DMS153 treated with DMSO at 0.1 percent for 48 hours (cell line): Measurements from ENCODE around the gene IPO11.
"Not testable (repeated sequence)": the region's sequence is repeated elsewhere in the genome, so short reads cannot be mapped to it uniquely, and the experiment has no call there.

ENCODE experiments used
- DNase-seq: peaks from one replicate; lab custom pipeline; 2025; ENCODE audit not compliant: unreplicated experiment; lab: John Stamatoyannopoulos, UW

Gene IPO11

DNA sequence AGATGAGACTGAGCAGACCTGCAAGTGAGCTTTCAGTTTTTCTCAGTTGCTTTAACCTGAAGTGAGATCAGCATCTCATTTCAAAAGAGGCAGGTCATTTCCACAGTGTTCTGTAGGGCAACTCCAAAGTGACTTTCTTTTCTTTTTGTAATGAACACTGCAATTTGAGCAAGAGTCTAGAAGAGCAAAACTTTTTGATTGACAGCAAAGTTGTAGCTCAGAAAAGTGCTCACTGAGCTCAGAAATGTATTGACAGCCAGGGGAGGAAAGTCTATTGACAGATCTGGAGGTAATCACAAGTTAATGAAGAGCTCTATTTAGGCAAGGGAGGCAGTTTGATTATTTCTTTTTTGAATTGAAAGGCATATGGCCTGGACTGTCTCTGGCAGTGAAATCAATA is 220.7 kb downstream of the IPO11 start:
- no peak for DNase-seq

- no peak for DNase-seq
Measured at GRCh38 chr5:62640446-62640845, 227.9 kb downstream of the IPO11 start.

DNA sequence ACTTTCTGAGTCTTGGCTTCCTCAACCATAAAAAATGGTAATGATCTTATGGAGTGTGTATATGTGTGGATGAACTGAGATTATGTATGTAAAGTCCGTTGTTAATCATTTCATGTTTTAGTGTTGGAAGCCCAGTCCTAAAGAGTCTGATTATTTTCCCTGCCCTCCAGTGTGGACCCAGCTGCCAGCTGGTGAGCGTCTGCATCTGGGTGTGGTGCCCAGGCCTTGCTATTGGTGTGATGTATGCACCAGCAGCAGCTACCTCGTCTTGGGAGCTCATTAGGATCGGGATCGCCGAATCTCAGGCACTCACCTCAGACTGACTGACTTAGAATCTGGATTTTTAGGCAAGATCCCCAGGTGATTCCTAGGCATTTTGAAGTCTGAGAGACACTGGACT is 229.9 kb downstream of the IPO11 start:
- DNase-seq: no peak

DNA sequence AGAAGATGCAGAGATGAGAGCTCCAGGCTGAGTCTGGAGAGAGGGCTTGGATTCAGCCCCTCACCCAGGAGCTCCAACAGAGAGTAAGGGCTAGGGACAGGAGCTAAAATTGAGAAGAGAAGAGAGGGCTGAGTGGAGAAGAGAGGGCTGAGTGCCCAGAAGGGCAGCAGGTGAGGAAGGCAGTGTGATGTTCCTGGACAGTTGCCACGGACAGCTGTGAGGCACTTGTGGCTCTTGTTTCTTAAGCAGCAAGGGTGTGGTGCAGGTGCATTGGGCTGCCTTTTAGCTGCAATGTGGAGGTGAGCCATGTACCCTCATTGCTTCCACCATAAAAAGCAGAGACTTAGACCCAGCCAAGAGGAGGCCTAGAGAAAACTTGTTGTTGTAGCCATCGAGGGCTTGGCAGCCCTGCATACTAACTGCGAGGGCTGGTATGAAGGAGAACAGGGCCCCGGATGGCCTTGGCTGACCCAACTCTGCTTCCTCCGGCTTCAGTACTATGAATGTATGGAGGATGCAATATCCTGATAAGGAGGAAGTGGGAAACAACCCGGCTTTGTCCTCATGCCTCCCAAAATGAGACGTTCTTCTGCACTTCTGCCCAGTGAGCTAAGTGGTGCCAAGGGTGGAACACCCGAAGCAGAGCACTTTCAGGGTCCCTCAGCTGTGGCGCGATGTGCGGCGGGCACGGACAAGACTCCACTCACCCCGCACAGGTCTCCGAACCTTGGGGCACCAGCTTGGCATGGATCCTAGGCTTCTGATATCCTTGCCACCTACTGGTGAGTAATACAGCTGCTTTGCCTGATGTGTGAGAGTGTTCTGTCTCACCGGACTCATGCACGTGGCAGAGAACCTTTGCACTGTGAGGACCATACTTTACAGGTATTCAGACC is 231.2 kb downstream of the IPO11 start:
- no peak for DNase-seq

- DNase-seq: no peak
Measured at GRCh38 chr5:62645223-62645622, 232.7 kb downstream of the IPO11 start.

DNA sequence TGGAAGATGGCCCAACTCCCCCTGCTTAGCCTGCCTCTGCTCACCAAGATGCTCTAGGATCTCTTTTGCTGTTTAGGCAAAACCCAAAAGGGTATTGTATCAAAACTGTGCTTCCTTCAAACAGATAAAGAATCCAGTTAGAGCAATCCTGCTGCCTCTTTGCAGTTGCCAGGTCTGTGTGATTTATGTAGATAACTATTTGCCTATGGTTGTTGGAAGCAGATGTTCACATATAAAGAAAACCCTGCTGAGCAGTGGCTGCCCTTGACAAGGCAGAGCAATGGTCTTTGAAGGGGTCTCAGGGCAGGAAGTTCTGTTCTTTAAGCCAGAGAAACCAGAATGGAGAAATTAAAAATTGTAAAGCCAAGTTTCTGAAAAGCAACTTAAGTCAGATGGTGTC is 234.7 kb downstream of the IPO11 start:
- no peak for DNase-seq

DNA sequence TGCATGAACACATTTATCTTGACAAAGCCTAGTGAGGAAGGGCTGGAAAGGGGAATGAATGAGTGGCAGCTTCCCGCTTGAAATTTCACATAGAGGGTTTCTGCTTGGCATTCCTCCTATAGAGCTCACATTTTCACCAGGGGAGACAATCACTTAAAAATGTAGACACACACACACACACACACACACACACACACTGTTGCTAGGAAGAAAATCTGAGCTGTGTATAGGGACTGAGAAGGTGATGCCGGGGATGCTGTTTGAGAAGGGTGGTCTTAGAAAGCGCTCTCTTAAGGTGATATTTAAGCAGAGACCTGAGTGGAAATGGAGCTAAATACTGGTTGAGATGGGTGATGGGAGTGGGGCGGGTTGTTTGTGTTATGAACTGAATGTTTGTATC is 236.5 kb downstream of the IPO11 start:
- no peak for DNase-seq

GRCh38 chr5:62649476-62650113 is 237.0 kb downstream of the IPO11 start:
- no peak for DNase-seq

DNA sequence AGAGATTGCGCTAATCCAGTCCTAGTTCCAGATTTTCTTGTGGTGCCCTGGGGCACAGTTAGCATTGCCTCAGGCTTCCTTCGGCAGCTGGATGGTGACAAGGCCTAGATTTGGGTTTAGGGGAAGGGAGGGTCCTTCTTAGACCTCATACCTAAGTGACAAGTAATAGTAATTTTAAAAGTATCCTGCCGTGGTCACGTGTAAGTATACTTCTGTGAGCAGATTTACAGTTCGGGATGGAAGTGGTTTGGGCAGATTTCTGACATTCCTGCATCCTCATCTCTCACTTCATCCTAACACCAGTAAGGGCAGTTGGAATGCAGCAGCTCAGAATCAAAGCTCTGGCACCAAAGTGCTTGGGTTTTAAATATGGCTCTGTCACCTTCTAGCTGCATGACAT is 237.6 kb downstream of the IPO11 start:
- DNase-seq: no peak

DNA sequence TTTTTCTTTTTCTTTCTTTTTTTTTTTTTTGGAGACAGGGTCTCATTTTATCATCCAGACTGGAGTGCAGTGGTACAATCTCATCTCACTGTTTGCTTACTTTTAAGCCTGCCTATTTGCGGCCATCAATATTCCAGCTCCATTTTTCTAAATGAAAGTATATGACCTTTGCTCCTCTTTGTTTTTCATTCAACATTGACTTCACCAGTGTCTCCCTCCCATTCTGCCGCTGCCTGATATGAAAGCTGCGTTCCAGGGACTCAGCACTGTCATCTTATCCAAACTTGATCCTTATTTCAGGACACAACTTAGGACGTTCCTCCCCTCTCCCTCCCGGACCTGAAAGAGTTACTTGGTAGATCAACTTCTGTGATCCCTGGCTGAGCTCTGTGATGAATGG is 239.7 kb downstream of the IPO11 start:
- DNase-seq: no peak

- DNase-seq: no peak
Measured at GRCh38 chr5:62653001-62653863, 240.7 kb downstream of the IPO11 start.

DNA sequence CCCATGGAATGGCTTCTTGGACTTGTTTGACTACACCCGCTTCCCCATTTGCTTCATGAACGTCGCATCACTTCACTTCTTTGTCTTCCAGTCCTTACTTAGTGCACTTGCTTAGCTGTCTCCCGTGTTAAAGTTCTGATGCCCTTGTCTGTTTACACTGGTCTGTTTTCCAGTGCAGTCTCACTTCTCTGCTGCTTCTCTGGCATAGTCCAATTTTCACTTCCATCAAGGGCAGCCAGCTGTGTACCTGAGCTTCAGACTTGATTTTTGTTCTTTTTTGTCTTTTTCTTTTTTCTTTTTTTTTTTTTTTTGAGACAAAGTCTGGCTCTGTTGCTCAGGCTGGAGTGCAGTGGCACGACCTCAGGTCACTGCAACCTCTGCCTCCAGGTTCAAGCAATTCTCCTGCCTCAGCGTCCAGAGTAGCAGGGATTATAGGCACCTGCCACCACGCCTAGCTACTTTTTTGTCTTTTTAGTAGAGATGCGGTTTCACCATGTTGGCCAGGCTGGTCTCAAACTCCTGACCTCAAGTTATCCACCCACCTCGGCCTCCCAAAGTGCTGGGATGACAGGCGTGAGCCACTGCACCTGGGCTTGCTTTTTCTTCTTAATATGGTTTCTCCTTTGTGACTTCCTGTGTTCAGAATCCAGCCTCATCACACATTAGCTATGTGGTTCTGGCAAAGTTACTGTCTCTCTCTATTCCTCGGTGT is 241.5 kb downstream of the IPO11 start:
- DNase-seq: no peak

- DNase-seq: not testable (repeated sequence)
Measured at GRCh38 chr5:62657772-62658171, 245.2 kb downstream of the IPO11 start.

GRCh38 chr5:62661126-62661525 is 248.6 kb downstream of the IPO11 start:
- DNase-seq: no peak

DNA sequence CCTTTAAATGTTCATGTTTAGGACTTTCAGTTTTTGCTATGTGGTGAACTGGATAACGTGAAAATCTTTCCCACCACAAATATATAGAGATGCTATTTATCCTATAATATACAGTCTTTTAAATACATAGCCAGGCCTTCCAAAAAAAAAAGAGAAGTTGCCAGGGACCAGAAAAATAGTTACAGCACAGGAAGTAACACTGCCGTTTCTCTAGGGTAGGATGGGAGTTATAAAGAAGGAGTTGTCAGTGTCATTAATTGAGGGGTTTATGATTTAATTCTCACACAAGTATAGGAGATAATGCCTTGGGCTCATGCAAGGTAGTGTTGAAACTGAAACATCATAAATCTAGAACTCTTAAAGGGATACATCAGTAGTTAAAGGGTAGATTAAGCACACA is 250.0 kb downstream of the IPO11 start:
- no peak for DNase-seq

GRCh38 chr5:62671479-62671878 is 258.9 kb downstream of the IPO11 start:
- no peak for DNase-seq

DNA sequence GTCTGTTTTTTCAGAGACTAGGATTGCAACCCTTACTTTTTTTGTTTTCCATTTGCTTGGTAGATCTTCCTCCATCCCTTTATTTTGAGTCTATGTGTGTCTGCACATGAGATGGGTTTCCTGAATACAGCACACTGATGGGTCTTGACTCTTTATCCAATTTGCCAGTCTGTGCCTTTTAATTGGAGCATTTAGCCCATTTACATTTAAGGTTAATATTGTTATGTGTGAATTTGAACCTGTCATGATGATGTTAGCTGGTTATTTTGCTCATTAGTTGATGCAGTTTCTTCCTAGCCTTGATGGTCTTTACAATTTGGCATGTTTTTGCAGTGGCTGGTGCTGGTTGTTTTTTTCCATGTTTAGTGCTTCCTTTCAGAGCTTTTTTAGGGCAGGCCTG is 264.0 kb downstream of the IPO11 start:
- DNase-seq: not testable (repeated sequence)
